DOHH2 (cell line): ENCODE measurements around the gene LAMA5.

ENCODE experiments used
- H3F3A ChIP-seq: fragments of 200-600 bp; sonication (generic), shearing (Covaris generic); 2 replicates; pipeline ENCODE4 v1.6.0; 2016; ENCODE audit warnings: antibody characterized with exemption, mild to moderate bottlenecking; ENCODE audit not compliant: control insufficient read depth, insufficient read depth
- H3K27ac ChIP-seq: fragments of 200-600 bp; sonication (generic); 2 replicates; pipeline ENCODE4 v1.5.1; 2014; ENCODE audit warnings: low read depth, mild to moderate bottlenecking, low read length, moderate library complexity
- H3K27me3 ChIP-seq: fragments of 200-600 bp; sonication (generic); 2 replicates; pipeline ENCODE4 v1.6.1; 2014; ENCODE audit warnings: mild to moderate bottlenecking, low read length, mixed read lengths; ENCODE audit not compliant: control insufficient read depth
- H3K36me3 ChIP-seq: fragments of 200-600 bp; sonication (generic); 2 replicates; pipeline ENCODE4 v1.6.1; 2014; ENCODE audit warnings: mild to moderate bottlenecking, low read length, moderate library complexity, mixed read lengths; ENCODE audit not compliant: control insufficient read depth
- H3K4me1 ChIP-seq: fragments of 200-600 bp; sonication (generic); 2 replicates; pipeline ENCODE4 v1.6.1; 2014; ENCODE audit warnings: mild to moderate bottlenecking, low read length, mixed read lengths; ENCODE audit not compliant: control insufficient read depth
- H3K4me2 ChIP-seq: fragments of 200-600 bp; sonication (generic); 2 replicates; pipeline ENCODE4 v1.6.0; 2014; ENCODE audit warnings: mild to moderate bottlenecking, low read length, moderate library complexity
- H3K4me3 ChIP-seq: fragments of 200-600 bp; sonication (generic); 2 replicates; pipeline ENCODE4 v1.5.1; 2014; ENCODE audit warnings: mild to moderate bottlenecking, low read length, mixed read lengths
- H3K79me2 ChIP-seq: fragments of 200-600 bp; sonication (generic); 2 replicates; pipeline ENCODE4 v1.6.1; 2014; ENCODE audit warnings: mild to moderate bottlenecking, low read length, mixed read lengths; ENCODE audit not compliant: control insufficient read depth
- H3K9me2 ChIP-seq: fragments of 200-600 bp; sonication (generic); replicated peaks from 2 replicates; pipeline ENCODE4 v1.6.1; 2014; ENCODE audit warnings: mild to moderate bottlenecking, low read length, mixed read lengths; ENCODE audit not compliant: control insufficient read depth
- H3K9me3 ChIP-seq: fragments of 200-600 bp; sonication (generic); 2 replicates; pipeline ENCODE4 v1.6.1; 2014; ENCODE audit warnings: antibody characterized with exemption, low read length, mixed read lengths; ENCODE audit not compliant: control insufficient read depth, insufficient read depth
- H4K20me1 ChIP-seq: fragments of 200-600 bp; sonication (generic); 2 replicates; pipeline ENCODE4 v1.6.0; 2014; ENCODE audit warnings: low read depth, mild to moderate bottlenecking, antibody characterized with exemption, low read length, moderate library complexity; ENCODE audit not compliant: control insufficient read depth, insufficient read depth
- EZH2phosphoT487 ChIP-seq: fragments of 200-600 bp; sonication (generic); IDR thresholded peaks from 2 replicates; pipeline ENCODE4 v1.6.1; 2017; ENCODE audit warnings: borderline replicate concordance, mild to moderate bottlenecking, antibody characterized with exemption, low read length, moderate library complexity, mixed read lengths
- TF ChIP-seq, protein P1 (sequence below): fragments of 200-600 bp; sonication (generic); IDR thresholded peaks from one replicate; pipeline ENCODE4 v1.5.1; 2014; ENCODE audit warnings: antibody characterized with exemption, mild to moderate bottlenecking, low read depth, low read length; ENCODE audit not compliant: poor library complexity, severe bottlenecking

LAMA5 gene

DNA sequence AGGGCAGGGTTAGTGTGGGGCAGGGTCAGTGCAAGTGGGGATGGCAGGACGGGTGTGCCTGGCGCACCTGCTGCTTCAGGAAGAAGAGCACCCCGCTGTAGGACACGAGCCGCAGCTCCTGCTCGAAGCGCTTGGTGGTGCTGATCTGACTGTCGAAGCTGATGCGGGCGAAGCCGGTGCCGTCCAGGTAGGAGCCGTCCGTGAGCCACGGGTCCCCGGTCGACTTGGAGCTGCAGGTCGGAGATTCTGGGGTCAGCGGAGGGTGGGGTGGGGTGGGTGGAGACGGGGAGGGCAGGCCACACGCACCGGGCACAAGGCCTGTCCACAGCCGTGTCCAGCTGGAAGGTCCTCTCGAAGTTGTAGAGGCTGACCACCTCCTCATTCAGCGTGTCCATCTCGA lies 54.1 kb downstream of the LAMA5 start:
- no peaks in the 10 kb centered on the region for H3K9me3 ChIP-seq
- no peaks in the 10 kb centered on the region for H4K20me1 ChIP-seq
- peaks cover 34% of the 10 kb centered on the region for H3K36me3 ChIP-seq
- H3F3A ChIP-seq, result 0 out of 2 replicates have a peak, but pooled peaks cover 4% of the 10 kb centered on the region
- no peaks in the 10 kb centered on the region for H3K27me3 ChIP-seq
- H3K79me2 ChIP-seq, result no peaks in the 10 kb centered on the region
- no peak overlapping the region for H3K27ac ChIP-seq
- TF ChIP-seq EZH2phosphoT487, result no peak
- TF ChIP-seq, protein P1, sequence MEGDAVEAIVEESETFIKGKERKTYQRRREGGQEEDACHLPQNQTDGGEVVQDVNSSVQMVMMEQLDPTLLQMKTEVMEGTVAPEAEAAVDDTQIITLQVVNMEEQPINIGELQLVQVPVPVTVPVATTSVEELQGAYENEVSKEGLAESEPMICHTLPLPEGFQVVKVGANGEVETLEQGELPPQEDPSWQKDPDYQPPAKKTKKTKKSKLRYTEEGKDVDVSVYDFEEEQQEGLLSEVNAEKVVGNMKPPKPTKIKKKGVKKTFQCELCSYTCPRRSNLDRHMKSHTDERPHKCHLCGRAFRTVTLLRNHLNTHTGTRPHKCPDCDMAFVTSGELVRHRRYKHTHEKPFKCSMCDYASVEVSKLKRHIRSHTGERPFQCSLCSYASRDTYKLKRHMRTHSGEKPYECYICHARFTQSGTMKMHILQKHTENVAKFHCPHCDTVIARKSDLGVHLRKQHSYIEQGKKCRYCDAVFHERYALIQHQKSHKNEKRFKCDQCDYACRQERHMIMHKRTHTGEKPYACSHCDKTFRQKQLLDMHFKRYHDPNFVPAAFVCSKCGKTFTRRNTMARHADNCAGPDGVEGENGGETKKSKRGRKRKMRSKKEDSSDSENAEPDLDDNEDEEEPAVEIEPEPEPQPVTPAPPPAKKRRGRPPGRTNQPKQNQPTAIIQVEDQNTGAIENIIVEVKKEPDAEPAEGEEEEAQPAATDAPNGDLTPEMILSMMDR, result no peak
- H3K4me3 ChIP-seq, result no peak overlapping the region
- no peak overlapping the region for H3K4me2 ChIP-seq
- H3K4me1 ChIP-seq, result no peaks in the 10 kb centered on the region
- no peaks in the 10 kb centered on the region for H3K9me2 ChIP-seq

DNA sequence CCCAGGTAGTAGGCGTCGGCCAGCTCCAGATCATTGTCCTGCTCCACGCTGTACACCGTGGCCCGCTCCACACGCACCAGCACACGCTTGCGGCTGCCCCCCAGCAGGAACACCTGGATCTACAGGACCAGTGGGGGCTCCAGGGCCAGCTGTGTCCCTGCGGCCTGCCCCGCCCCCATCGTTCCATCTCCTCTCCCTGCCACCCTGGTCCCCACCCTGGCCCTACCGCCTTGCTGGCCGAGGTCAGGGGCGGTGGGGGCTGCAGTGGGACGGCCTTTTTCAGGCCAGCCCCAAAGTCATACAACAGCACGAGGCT lies 54.5 kb downstream of the LAMA5 start:
- no peaks in the 10 kb centered on the region for H3K4me1 ChIP-seq
- H3K27me3 ChIP-seq, result no peaks in the 10 kb centered on the region
- no peaks in the 10 kb centered on the region for H3K9me3 ChIP-seq
- no peak overlapping the region for H3K4me2 ChIP-seq
- H3K79me2 ChIP-seq, result no peaks in the 10 kb centered on the region
- no peaks in the 10 kb centered on the region for H4K20me1 ChIP-seq
- no peak overlapping the region for H3K4me3 ChIP-seq
- 0 out of 2 replicates have a peak, but pooled peaks cover 4% of the 10 kb centered on the region for H3F3A ChIP-seq
- H3K9me2 ChIP-seq, result no peaks in the 10 kb centered on the region
- no peak overlapping the region for H3K27ac ChIP-seq
- peaks cover 38% of the 10 kb centered on the region for H3K36me3 ChIP-seq
- TF ChIP-seq, protein P1, result no peak
- no peak for TF ChIP-seq EZH2phosphoT487

DNA sequence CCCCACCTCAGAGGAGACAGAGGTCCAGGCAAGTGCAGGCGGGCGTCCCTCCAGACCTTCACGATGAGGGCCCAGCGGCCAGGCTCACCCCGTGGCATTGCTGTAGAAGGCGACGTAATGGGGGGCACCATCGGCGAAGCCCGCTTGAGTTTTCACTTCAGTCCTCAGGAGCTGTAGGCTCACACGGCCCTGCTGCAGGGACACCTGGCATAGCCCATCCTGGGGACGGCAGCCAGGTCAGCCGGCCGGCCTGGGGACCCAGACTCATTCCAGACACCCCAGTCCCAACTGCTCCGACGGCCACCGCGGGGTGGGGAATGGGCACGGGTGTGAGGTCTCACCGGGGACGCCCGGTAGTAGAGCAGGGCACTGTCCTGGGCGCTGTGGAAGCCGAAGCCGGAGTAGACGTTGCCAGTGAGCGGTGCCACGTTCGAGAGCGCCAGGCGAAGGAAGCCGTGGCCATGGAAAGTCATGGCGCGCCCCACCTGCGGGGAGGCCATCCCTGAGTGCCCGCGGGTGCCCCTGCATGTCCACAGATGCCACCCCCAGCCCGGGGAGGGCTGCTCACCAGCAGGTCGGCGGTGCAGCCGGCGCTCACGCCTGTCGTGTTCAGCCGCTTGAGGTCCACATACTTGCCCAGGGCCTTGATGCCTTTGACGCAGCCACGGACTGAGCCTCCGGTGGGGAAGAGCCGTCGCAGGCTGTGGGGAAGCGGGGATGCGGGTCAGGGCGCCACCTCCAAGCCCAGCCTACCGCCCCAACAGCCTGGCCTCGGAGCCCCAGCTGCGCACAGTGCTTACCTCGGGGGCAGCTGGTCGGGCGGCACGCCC lies 55.1 kb downstream of the LAMA5 start:
- TF ChIP-seq, protein P1, result no peak
- TF ChIP-seq EZH2phosphoT487, result no peak
- H3K9me2 ChIP-seq, result no peaks in the 10 kb centered on the region
- 0 out of 2 replicates have a peak, but pooled peaks cover 5% of the 10 kb centered on the region for H4K20me1 ChIP-seq
- H3K36me3 ChIP-seq, result peaks cover 38% of the 10 kb centered on the region
- H3K4me2 ChIP-seq, result no peak overlapping the region
- no peak overlapping the region for H3K27ac ChIP-seq
- 0 out of 2 replicates have a peak, but pooled peaks cover 4% of the 10 kb centered on the region for H3F3A ChIP-seq
- H3K9me3 ChIP-seq, result no peaks in the 10 kb centered on the region
- H3K79me2 ChIP-seq, result peaks cover 1% of the 10 kb centered on the region
- H3K27me3 ChIP-seq, result no peaks in the 10 kb centered on the region
- no peaks in the 10 kb centered on the region for H3K4me1 ChIP-seq
- no peak overlapping the region for H3K4me3 ChIP-seq
